GM19043 (cell line): ENCODE results near the gene UBE2U.
A peak's percentile ranks its signal among the peaks of the same experiment; 100 is the strongest.

Experiments
- ATAC-seq: cut with Tn5 transposase; IDR thresholded peaks from one replicate; pipeline ENCODE4 v1.9.1; 2021; ENCODE audit warnings: low read depth; ENCODE audit not compliant: unreplicated experiment

The UBE2U gene, protein sequence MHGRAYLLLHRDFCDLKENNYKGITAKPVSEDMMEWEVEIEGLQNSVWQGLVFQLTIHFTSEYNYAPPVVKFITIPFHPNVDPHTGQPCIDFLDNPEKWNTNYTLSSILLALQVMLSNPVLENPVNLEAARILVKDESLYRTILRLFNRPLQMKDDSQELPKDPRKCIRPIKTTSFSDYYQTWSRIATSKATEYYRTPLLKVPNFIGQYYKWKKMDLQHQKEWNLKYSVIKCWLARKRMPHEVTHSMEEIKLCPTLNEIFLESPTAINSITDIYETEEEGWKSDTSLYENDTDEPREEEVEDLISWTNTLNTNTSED

GRCh38 chr1:64203420-64203819 lies at the start of gene UBE2U:
Gene UBE2U, plus strand, starts transcription at chr1:64203623. Its CDS starts 428 bp downstream, at chr1:64204051.
- ATAC-seq = no peak

DNA sequence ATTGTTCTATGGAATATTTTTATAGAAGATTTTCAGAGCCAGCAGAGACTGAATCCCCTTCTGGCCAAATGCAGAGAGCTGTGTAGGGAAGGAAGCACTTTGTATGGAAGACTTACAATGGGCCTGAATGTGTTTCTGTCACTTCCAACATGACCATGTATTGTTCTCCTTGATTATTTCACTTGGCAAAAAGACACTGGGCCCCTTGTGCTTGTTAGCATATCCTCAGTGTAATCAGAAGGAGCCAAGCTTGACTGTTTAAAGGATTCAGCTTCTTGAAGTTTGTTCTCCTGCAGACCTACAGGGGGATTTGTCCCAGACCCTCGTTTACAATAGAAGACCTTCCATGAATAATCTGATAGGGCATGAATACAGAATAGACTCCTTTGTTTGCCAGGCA lies 48.1 kb upstream of the UBE2U start:
- ATAC-seq = no peak

- no peak for ATAC-seq
Observed at GRCh38 chr1:64161357-64161941, 42.0 kb upstream of the UBE2U start.

- no peak for ATAC-seq
Observed at GRCh38 chr1:64162151-64162550, 41.3 kb upstream of the UBE2U start.

GRCh38 chr1:64162804-64163203 lies 40.6 kb upstream of the UBE2U start:
- ATAC-seq = no peak

DNA sequence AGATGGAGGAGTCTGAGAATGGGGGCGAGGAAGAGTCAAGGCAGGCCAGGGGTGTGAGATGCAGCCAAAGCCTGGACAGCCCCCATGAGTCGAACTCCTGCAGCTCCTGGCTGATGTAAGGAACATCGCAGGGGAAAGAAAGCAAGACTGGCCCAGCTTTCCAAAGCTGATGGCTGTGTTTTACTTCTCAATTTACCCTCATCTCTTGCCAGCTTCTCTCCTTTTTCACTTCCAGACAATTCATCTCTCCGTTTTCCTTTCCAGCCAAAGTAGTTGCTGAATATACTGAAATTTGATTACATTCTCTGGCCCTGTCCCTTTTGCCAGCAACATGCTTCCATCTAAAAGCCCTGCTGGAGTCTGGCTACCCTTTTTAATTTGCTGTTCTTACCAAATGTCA lies 40.0 kb upstream of the UBE2U start:
- ATAC-seq = no peak

DNA sequence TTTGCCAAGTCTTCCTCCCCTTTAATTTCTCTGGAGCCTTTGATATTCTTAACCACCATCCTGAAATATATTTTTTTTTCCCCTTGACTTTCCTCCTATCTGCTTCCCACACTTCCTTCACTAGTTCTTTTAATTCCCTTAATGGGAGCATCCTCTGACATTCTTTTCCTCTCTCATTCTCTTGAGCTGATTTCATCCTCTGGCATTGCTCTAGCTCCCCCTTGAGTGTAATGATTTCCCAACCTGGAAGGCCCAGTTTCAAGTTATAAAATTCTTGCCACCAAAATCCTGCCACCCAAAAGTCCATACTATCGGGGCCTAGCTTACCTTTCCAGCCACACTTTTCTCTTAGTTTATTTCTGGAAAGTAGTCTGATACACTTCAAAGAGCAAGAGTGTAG lies 39.5 kb upstream of the UBE2U start:
- ATAC-seq = no peak

GRCh38 chr1:64166629-64167028 lies 36.8 kb upstream of the UBE2U start:
- ATAC-seq = no peak

DNA sequence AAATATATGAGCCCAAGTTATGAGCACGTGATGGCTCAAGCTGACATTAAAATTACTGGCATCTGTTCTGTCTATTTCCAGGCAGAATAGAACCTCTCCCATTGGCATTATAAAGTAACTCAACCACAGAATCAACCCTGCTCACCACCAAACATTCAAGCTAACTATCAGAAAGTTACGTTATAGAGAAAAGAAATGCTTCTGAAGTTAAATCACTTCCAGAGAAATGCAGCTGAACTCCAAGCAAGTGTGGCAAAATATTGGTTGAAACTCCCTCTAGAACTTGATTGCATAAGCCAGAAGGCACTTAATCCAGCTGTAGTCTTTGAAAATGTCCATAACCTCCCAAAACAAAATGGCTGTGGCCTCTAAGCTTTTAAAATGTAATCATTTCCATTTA lies 36.2 kb upstream of the UBE2U start:
- ATAC-seq = no peak

GRCh38 chr1:64171246-64171645 lies 32.2 kb upstream of the UBE2U start:
- ATAC-seq = no peak

DNA sequence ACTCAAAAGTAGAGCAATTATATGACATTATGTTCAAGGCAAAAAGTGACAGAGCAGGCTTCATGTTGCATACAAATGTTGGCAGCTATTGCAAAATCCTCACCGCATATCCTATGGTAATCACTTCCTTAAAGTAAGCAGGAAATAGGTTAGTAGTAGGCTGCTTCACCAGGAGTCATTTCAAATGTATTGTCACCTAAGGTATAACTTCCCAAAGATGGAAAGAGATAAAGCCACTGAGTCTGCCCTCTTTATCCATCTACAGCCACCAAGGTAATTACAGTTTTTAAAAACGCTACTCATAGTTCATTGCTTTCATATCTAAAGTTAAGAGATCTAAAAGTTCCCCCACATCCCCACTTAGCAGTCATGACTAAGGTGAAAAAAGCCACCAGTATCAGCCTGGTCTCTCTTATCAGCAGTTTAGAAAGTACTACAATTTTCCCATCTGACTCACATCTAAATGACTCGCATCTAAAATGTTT lies 31.6 kb upstream of the UBE2U start:
- peak; percentile 57 for ATAC-seq

- no peak for ATAC-seq
Observed at GRCh38 chr1:64172458-64172983, 30.9 kb upstream of the UBE2U start.

GRCh38 chr1:64173336-64173940 lies 30.0 kb upstream of the UBE2U start:
- ATAC-seq = no peak

DNA sequence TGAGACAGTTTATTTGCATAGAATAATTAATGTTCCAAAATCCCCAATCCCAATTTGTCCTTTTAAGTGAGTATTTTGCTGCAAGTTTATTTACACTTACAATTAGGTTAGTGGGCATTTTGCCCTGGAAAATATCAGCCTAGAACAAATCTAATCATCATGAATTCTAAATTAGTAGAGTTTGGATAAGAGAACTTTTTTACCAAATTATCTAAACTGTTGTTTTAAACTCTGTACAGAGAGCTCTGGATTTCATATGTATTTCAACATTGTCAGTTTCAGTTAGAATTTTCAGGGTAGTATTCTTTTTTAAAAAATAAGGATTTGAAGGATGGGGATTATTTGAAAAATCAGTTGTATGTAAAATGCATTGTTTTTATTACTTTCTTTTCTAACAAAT lies 27.8 kb upstream of the UBE2U start:
- no peak for ATAC-seq

DNA sequence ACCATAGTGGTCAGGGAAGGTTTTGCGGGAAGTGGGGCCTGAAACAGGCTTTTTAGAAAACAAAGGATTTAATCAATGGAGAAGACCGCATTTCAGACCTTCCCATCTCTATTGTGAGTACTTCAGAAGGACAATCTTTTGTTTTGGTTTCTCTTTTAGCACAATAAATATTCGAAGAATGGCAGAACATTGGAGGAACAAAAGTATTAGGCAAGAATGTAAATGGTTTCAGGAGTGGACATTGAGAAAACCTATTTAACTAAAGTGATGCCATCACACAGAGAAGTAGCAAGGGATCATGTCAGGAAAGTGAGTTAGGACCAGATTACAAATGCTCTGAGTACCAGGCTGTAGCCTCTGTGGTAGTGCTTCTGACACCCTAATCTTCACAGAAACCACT lies 26.8 kb upstream of the UBE2U start:
- ATAC-seq = no peak

GRCh38 chr1:64179588-64179987 lies 23.8 kb upstream of the UBE2U start:
- no peak for ATAC-seq

- ATAC-seq = no peak
Observed at GRCh38 chr1:64182207-64182606, 21.2 kb upstream of the UBE2U start.

GRCh38 chr1:64183395-64184002 lies 19.9 kb upstream of the UBE2U start:
- no peak for ATAC-seq

GRCh38 chr1:64184003-64184440 lies 19.4 kb upstream of the UBE2U start:
- ATAC-seq = no peak

DNA sequence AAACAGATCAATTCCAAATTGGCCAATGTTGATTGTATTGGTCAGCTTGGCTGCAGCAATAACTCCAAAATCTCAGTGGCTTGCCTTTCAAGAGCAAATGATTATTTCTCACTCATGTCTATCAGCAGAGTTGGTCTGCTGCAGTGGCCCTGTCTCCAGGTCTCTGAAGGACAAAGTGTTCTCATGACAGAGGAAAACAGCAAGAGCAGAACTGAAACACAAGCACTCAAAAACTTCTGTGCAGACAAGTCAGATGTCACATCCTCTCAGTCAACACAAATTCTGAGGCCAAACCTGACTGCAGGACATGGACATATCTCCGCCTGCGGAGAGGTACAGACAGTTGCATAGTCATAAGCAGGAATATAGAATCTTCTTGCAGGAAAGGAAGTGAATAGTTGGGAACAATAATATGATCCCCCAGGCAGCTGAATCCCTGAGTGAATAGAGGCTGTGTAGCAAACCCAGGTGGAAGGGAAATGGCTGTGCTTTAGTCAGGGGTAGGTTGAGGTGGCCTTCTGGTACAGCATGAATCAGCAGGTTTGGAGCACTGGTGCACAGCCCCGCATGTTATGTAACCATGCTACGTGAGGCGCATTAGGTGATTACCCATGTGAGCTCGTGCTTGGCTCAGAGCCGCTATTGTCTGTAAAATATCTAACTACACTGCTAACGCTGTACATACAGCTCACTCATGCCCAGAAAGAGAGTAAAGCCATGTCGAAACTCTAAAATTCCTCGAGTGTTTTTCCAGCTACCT lies 17.1 kb upstream of the UBE2U start:
- ATAC-seq = no peak
